Measurements from ENCODE around the gene CCDC12.

CCDC12 gene

DNA sequence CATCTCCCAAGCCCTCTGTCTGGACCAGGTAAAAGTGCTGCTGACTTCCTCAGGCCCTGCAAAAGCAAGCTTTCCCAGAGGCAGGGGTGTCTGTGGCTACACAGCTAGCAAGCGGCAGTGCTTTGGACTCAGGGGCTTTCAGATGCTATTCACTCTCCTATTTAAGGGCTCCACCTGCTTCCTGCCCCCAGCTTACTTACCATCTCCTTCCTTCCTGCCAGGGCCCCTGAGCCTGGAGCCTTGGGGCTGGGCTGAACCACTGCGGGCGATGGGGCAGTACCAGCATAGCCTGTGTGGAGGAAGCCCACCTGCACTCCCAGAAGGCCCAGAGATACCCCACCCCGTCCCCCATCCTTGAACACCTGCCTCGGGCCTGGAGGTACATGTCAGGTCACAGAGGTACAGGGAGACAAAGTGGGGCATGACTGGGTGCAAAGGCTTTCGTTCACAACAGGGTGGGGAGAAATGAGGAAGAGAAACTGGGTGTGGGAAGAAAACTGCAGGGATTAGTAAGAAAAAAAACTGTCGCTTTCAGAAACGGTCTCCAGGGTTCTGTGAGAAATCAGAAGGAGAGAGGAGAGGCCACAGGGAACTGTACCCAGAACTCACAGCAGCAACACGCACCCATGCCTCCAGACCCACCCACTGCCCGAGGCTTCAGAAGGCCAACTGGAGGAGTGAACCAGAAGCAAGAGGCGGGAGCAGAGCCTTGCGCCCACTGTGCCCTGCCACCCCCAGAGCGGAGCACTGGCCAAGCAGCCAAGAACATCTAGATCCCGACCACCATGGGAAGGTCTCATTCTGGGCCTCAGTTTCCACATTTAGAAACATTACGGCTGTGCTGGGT, 49.5 kb downstream of the CCDC12 start:
- DNase-seq (ENCODE audit: extremely low read depth, low read depth): no peak
- TF ChIP-seq, protein P1, sequence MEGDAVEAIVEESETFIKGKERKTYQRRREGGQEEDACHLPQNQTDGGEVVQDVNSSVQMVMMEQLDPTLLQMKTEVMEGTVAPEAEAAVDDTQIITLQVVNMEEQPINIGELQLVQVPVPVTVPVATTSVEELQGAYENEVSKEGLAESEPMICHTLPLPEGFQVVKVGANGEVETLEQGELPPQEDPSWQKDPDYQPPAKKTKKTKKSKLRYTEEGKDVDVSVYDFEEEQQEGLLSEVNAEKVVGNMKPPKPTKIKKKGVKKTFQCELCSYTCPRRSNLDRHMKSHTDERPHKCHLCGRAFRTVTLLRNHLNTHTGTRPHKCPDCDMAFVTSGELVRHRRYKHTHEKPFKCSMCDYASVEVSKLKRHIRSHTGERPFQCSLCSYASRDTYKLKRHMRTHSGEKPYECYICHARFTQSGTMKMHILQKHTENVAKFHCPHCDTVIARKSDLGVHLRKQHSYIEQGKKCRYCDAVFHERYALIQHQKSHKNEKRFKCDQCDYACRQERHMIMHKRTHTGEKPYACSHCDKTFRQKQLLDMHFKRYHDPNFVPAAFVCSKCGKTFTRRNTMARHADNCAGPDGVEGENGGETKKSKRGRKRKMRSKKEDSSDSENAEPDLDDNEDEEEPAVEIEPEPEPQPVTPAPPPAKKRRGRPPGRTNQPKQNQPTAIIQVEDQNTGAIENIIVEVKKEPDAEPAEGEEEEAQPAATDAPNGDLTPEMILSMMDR (IDR thresholded peaks at IDR 0.05; ENCODE audit: low read depth, low read length, missing control alignments): no peak
- no peak overlapping the region for H3K4me3 ChIP-seq (replicated peaks; ENCODE audit: low read depth, low read length)

DNA sequence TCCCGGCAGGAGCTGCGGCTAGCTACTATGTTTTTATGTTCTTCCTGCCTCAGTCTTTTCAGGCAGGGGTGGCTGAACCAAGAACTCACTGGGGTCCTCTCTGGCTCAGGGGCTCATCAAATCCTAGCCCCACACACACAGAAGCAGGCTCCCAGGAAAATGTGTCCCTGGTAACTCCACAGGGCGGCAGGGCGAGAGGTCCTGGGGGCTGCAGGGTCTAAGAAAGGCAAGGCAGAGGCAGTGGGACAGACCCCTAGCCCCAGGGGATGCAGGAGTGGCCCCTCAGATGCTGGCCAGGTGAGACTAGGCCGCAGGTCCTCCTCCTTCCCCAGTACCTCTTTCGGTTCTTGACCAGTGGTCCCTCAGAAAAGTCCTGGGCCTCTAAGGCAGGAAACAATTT, 50.1 kb downstream of the CCDC12 start:
- H3K4me3 ChIP-seq (replicated peaks; ENCODE audit: low read depth, low read length): no peak overlapping the region
- TF ChIP-seq, protein P1 (IDR thresholded peaks at IDR 0.05; ENCODE audit: low read depth, low read length, missing control alignments): no peak

DNA sequence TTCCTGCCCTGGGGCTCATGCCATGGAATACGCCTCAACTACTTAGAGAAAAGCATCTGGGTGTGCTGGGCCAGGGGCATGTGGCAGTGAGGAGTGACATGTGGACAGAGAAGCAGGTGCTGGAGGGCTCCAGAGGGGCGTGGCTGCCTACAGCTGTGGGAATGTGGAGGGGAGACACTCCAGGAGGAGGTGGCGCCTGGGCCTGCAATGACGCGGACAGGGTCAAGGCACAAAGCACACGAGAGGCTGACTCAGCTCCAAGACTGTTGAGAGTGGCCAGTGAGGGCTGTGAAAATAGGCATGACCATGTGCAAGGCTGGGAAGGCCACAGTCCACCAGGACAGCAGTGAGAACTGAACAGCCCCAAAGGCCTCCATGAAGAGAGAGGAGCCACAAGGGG, 50.5 kb downstream of the CCDC12 start:
- no peak for DNase-seq (ENCODE audit: extremely low read depth, low read depth)
- no peak overlapping the region for H3K4me3 ChIP-seq (replicated peaks; ENCODE audit: low read depth, low read length)

More for the DNA sequence above, 50.1 kb downstream of the CCDC12 start:
- DNase-seq (ENCODE audit: extremely low read depth, low read depth): no peak

DNA sequence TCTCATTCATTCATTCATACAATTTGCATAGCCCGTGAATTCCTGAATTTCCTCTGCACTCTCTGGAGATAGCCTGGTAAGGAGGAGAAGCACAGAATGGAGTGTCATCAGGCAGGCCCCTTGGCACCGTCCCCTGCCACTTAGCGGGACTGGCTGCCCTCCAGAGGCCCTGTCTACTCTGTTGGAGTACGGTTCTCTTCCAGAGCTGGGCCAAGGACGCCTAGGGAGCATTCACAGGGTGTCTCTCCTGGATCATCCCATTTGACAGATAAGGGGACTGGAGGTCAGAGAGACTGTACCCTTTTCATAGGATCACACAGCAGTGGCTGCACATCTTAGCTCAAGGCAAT, 51.0 kb downstream of the CCDC12 start:
- no peak overlapping the region for H3K4me3 ChIP-seq (replicated peaks; ENCODE audit: low read depth, low read length)
- TF ChIP-seq, protein P1 (IDR thresholded peaks at IDR 0.05; ENCODE audit: low read depth, low read length, missing control alignments): no peak
- no peak for DNase-seq (ENCODE audit: extremely low read depth, low read depth)

More for the DNA sequence above, 50.5 kb downstream of the CCDC12 start:
- TF ChIP-seq, protein P1 (IDR thresholded peaks at IDR 0.05; ENCODE audit: low read depth, low read length, missing control alignments): no peak

DNA sequence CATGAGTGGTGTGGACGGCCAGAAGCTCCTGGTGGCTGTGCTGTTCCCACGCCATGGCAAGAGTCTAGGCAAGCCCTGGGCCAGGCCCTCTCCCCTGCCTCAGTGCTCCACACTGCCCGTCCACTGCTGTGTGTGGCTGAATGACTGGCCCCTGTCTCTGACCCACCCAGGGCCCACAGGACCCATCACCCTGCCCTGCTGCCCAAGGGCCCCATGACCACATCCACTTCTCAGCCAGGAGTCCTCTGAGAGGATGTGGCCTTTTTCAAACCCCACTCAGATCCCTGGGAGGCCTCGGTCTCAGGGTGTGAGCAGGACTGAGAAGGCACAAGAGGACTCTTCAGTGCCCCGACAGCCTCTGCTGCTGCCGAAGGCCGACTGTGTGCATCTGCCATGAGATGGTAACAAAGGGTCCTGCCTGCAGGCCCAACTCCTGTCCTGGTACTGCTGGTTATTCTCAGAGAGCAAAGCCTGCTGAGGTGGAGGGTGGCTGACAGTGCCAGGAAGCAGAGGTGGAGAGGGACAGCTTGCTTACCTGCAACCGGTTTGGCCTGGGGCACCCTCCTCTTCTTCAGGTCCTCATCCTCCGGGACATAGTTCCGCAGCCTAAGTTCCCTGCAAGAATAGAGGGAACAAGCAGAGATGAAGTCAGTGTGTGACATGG, 51.5 kb downstream of the CCDC12 start:
- TF ChIP-seq, protein P1 (IDR thresholded peaks at IDR 0.05; ENCODE audit: low read depth, low read length, missing control alignments): no peak
- H3K4me3 ChIP-seq (replicated peaks; ENCODE audit: low read depth, low read length): no peak overlapping the region
- DNase-seq (ENCODE audit: extremely low read depth, low read depth): no peak

DNA sequence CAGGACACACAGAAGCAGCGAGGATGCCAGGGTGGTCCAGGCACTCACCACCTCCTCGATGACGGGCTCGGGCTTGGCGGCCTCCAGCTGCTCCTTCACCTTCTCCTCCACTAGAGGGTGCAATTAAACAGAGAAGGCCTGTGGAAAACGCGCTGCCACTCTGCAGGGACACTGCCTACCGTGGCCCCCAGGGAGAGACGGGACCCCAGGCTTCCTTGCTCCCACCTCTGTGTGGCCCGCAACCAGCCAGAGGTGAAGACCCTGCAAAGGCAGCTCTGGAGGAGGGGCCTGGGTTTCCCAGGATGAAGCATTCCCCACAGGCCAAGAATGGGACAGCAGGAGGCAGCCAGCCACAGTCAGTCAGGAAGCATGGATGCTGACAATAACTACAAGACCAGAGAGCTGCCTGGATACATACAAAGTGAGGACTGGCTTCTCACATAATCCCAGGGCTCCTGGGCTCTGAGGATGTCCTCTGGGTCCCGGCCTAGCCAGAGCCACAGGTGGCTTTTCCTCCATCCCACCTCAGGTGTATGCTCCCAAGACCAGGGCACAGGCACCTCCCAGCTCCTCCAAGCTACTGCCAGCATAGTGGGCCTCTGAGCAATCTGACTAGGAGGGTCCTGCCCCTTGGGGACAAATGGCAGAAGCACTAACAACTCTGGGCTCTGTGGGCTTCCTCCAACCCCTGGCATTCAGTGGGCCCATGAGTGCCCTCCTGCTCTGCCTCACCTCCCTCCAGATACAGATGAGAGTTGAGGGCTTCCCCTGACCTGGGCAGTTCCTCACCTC, 52.8 kb downstream of the CCDC12 start:
- no peak overlapping the region for H3K4me3 ChIP-seq (replicated peaks; ENCODE audit: low read depth, low read length)
- DNase-seq (ENCODE audit: extremely low read depth, low read depth): no peak
- TF ChIP-seq, protein P1 (IDR thresholded peaks at IDR 0.05; ENCODE audit: low read depth, low read length, missing control alignments): peak; percentile 58
